Fibroblast of the conjunctiva (primary cell): ENCODE results near the gene USE1.
"Not testable (repeated sequence)": the region's sequence is repeated elsewhere in the genome, so short reads cannot be mapped to it uniquely, and the experiment has no call there.

Source experiments
- DNase-seq: peaks from one replicate; pipeline ENCODE4 v3.0.0-alpha.2; 2010; ENCODE audit warnings: low read depth

Gene USE1

GRCh38 chr19:17215127-17215971 lies at the start of gene USE1:
Gene USE1, plus strand, starts transcription at chr19:17215357. Its CDS starts 49 bp downstream, at chr19:17215406.
- DNase-seq, result peak; percentile 83

GRCh38 chr19:17165715-17166114 lies 49.4 kb upstream of the USE1 start:
- no peak for DNase-seq

- DNase-seq, result no peak
Measured at GRCh38 chr19:17170538-17171297, 44.4 kb upstream of the USE1 start.

GRCh38 chr19:17171874-17172273 lies 43.3 kb upstream of the USE1 start:
- DNase-seq, result no peak

GRCh38 chr19:17172624-17173345 lies 42.4 kb upstream of the USE1 start:
- no peak for DNase-seq

GRCh38 chr19:17178291-17178690 lies 36.9 kb upstream of the USE1 start:
- no peak for DNase-seq

- DNase-seq, result no peak
Measured at GRCh38 chr19:17180997-17181702, 34.0 kb upstream of the USE1 start.

- DNase-seq, result no peak
Measured at GRCh38 chr19:17183271-17183761, 31.8 kb upstream of the USE1 start.

- DNase-seq, result no peak
Measured at GRCh38 chr19:17183858-17184321, 31.3 kb upstream of the USE1 start.

GRCh38 chr19:17184371-17184841 lies 30.8 kb upstream of the USE1 start:
- no peak for DNase-seq

- DNase-seq, result no peak
Measured at GRCh38 chr19:17185590-17185989, 29.6 kb upstream of the USE1 start.

GRCh38 chr19:17191736-17192135 lies 23.4 kb upstream of the USE1 start:
- not testable (repeated sequence) for DNase-seq

GRCh38 chr19:17192751-17193150 lies 22.4 kb upstream of the USE1 start:
- DNase-seq, result no peak

- DNase-seq, result no peak
Measured at GRCh38 chr19:17194608-17195007, 20.5 kb upstream of the USE1 start.

- no peak for DNase-seq
Measured at GRCh38 chr19:17195106-17195505, 20.1 kb upstream of the USE1 start.

- DNase-seq, result no peak
Measured at GRCh38 chr19:17196610-17197009, 18.5 kb upstream of the USE1 start.

- no peak for DNase-seq
Measured at GRCh38 chr19:17197666-17198065, 17.5 kb upstream of the USE1 start.

GRCh38 chr19:17200408-17201079 lies 14.6 kb upstream of the USE1 start:
- no peak for DNase-seq

- DNase-seq, result no peak
Measured at GRCh38 chr19:17202249-17202648, 12.9 kb upstream of the USE1 start.

GRCh38 chr19:17202713-17203112 lies 12.4 kb upstream of the USE1 start:
- no peak for DNase-seq
